ENCODE results near the gene MVB12B. TPM values are rescaled to one million over a fixed set of nuclear protein-coding genes. Genes with fewer than 3 reads are reported as not detected.

MVB12B gene
- total and polyA plus RNA-seq, 2 of the 4 experiments (the other 2 are of a cell fraction) = 2.0 to 4.0 TPM

GRCh38 chr9:126354887-126355770, 28.5 kb downstream of the MVB12B start:
- Histone ChIP-seq H4K20me1 (ENCODE audit: insufficient read depth, low read length) (no peaks in the 10 kb centered on the region), H4K8ac (ENCODE audit: low read depth in 2 of 2, low read length in 2 of 2) (no peak overlapping the region), H3K14ac (replicated peaks; ENCODE audit: low read depth, low read length) (no peak overlapping the region), H3K9me3 (ENCODE audit: control insufficient read depth, insufficient read depth, low read length) (no peaks in the 10 kb centered on the region; the same call in 1 of the 2 replicates), H3K4me2 (ENCODE audit: low read depth, low read length) (no peak overlapping the region), H2BK120ac (ENCODE audit: low read depth, low read length) (no peak overlapping the region), H3K4ac (ENCODE audit: low read depth, low read length) (no peak overlapping the region), H2AFZ (replicated peaks; ENCODE audit: low read length, poor library complexity) (no peak overlapping the region), H2BK20ac (ENCODE audit: low read depth, low read length) (no peak overlapping the region), H3K36me3 (ENCODE audit: control insufficient read depth, insufficient read depth, low read length) (no peaks in the 10 kb centered on the region), H2AK5ac (ENCODE audit: low read depth, low read length) (no peak overlapping the region), H2AK9ac (replicated peaks; ENCODE audit: low read depth, low read length, poor library complexity) (no peak overlapping the region), H3K27ac (ENCODE audit: insufficient read depth, low read length) (no peak overlapping the region), H3K23ac (ENCODE audit: low read depth, low read length) (no peak overlapping the region; the same call in 1 of the 2 replicates), H3K4me3 (ENCODE audit: insufficient read depth, low read depth, low read length) (no peak overlapping the region), H3K18ac (ENCODE audit: low read depth, low read length) (no peak overlapping the region), H3K4me1 (ENCODE audit: control insufficient read depth, insufficient read depth, low read length) (no peaks in the 10 kb centered on the region), H2BK5ac (ENCODE audit: low read depth, low read length, poor library complexity, severe bottlenecking) (no peak overlapping the region), H4K5ac (ENCODE audit: low read depth, low read length) (no peak overlapping the region), H3K9ac (ENCODE audit: low read depth, low read length) (no peak overlapping the region), H3K56ac (ENCODE audit: extremely low read depth, insufficient read depth, low read length) (no peak overlapping the region), H3K79me1 (ENCODE audit: low read depth in 1 of 2, low read length in 2 of 2) (peaks cover 0 to 4% of the 10 kb centered on the region in 2 experiments; a peak in 1 of 4 replicates), H4K91ac (ENCODE audit: insufficient read depth, low read depth, low read length) (no peak overlapping the region), H3K27me3 (ENCODE audit: control insufficient read depth, insufficient read depth, low read length) (no peaks in the 10 kb centered on the region), H3K9me1 (ENCODE audit: insufficient read depth, low read length) (no peaks in the 10 kb centered on the region), H2BK15ac (ENCODE audit: low read depth, low read length) (no peak overlapping the region)
- CTCF ChIA-PET = no interaction called here
- POLR2A ChIA-PET (ENCODE audit: unreplicated experiment) = no interaction called here
- dilution Hi-C loops (cut with HindIII; ENCODE audit: low sequenced_read_pairs, unreplicated experiment) = no loop called here
- DNase-seq (no peak), ATAC-seq (ENCODE audit: low read depth) (no peak)
- BruUV-seq (replicated peaks) = no TSS peak
- in situ Hi-C loops (cut with MboI; ENCODE audit: low sequenced_read_pairs) = no loop called here
- intact Hi-C loops (cut with micrococcal nuclease) = no loop called here
- WGBS, 2 experiments (ENCODE audit: extremely low coverage in 2 of 2, insufficient read length in 1 of 2) = no CpG with 5 or more reads among the region's 12 CpGs
- TF ChIP-seq POLR2A (IDR thresholded peaks at IDR 0.05; ENCODE audit: low read depth, low read length) = no peak
- no peak for TF ChIP-seq CHD1 (IDR thresholded peaks at IDR 0.05; ENCODE audit: low read depth, low read length)
- no peak for TF ChIP-seq SMC3 (IDR thresholded peaks at IDR 0.05; ENCODE audit: low read depth, low read length)
- no peak for TF ChIP-seq CEBPB (IDR thresholded peaks at IDR 0.05; ENCODE audit: low read depth, low read length)
- no peak for TF ChIP-seq RAD21 (IDR thresholded peaks at IDR 0.05; ENCODE audit: low read length)
- TF ChIP-seq ELK1 (IDR thresholded peaks at IDR 0.05; ENCODE audit: borderline replicate concordance, low read depth, low read length) = no peak
- TF ChIP-seq USF2 (IDR thresholded peaks at IDR 0.05; ENCODE audit: low read depth, low read length) = no peak
- no peak for TF ChIP-seq RCOR1 (IDR thresholded peaks at IDR 0.05; ENCODE audit: insufficient replicate concordance, low read length)
- TF ChIP-seq MAFK (IDR thresholded peaks at IDR 0.05; ENCODE audit: low read depth, low read length) = no peak
- no peak for TF ChIP-seq NFE2L2 (IDR thresholded peaks at IDR 0.05; ENCODE audit: low read depth, low read length)
- TF ChIP-seq MAZ (IDR thresholded peaks at IDR 0.05; ENCODE audit: borderline replicate concordance, low read depth, low read length) = no peak
- no peak for TF ChIP-seq MXI1 (IDR thresholded peaks at IDR 0.05; ENCODE audit: borderline replicate concordance, low read depth, low read length)
- TF ChIP-seq FOS (IDR thresholded peaks at IDR 0.05; ENCODE audit: low read depth, low read length) = no peak
- TF ChIP-seq CTCF (conservative IDR thresholded peaks at IDR 0.05; ENCODE audit: low read depth, low read length) = no peak
- TF ChIP-seq RFX5 (IDR thresholded peaks at IDR 0.05; ENCODE audit: low read depth, low read length) = no peak
